GM12878 (cell line): ENCODE data around the gene RPRD1A. TPM values are rescaled to one million over a fixed set of nuclear protein-coding genes. Genes with fewer than 3 reads are reported as not detected.

ENCODE experiments used
- ATAC-seq: fragments of 200-7000 bp; cut with Tn5 transposase; 3 replicates; pipeline ENCODE4 v1.9.1; 2020; ENCODE audit warnings: mild to moderate bottlenecking, moderate library complexity
- BruUV-seq: library from RNA; stranded (reverse); fragments of 400-500 nt; replicated peaks from 2 replicates; lab custom pipeline; 2021; lab: Mats Ljungman, UMichigan
- CTCF ChIA-PET: fragments of 300-600 bp; sonication (Branson Sonifier 250); formaldehyde crosslinking; extraction: SDS; loops from one replicate; lab custom pipeline; 2021; ENCODE audit warnings: inconsistent platforms; lab: Yijun Ruan, JAX
- POLR2A ChIA-PET: fragments of 350-600 bp; formaldehyde crosslinking; extraction: SDS; loops from one replicate; lab custom pipeline; 2021; ENCODE audit warnings: inconsistent platforms; lab: Charles Lee
- RAD21 ChIA-PET: fragments of 300-600 bp; sonication (Branson Sonifier 250); formaldehyde crosslinking; loops from one replicate; lab custom pipeline; 2023; ENCODE audit warnings: antibody characterized with exemption; ENCODE audit not compliant: unreplicated experiment; lab: Charles Lee
- SMC1A ChIA-PET: fragments of 300-600 bp; sonication (Branson Sonifier 250); formaldehyde crosslinking; loops from one replicate; lab custom pipeline; 2023; ENCODE audit not compliant: unreplicated experiment, uncharacterized antibody; lab: Charles Lee
- DNase-seq: peaks from one replicate; pipeline ENCODE4 v3.0.0-alpha.2; 2011; ENCODE audit warnings: low read depth, low spot score
- FAIRE-seq: peaks from 3 replicates; lab custom pipeline; 2011; peaks lifted over from hg19 to GRCh38; lab: Jason Lieb, UNC
- H2AFZ ChIP-seq: 2 replicates; pipeline ENCODE4 v1.6.0; 2011; ENCODE audit warnings: low read depth, low read length, control low read depth; ENCODE audit not compliant: control insufficient read depth
- H3K27ac ChIP-seq: 2 replicates; pipeline ENCODE4 v1.5.1; 2011; ENCODE audit warnings: control low read depth; ENCODE audit not compliant: control insufficient read depth, insufficient read depth
- H3K27me3 ChIP-seq, 2 experiments: replicated peaks in 1 of 2; 2 replicates each; pipeline versions ENCODE4 v1.6.0 to v1.6.1; 2011; ENCODE audit warnings: low read length in 1 of 2; ENCODE audit not compliant: control insufficient read depth in 2 of 2, insufficient read depth in 2 of 2
- H3K36me3 ChIP-seq, 2 experiments: 2 replicates each; pipeline ENCODE4 v1.5.1; 2011; ENCODE audit warnings: low read length in 1 of 2; ENCODE audit not compliant: control insufficient read depth in 2 of 2, insufficient read depth in 2 of 2
- H3K4me1 ChIP-seq: 2 replicates; pipeline ENCODE4 v1.6.1; 2011; ENCODE audit warnings: mild to moderate bottlenecking, low read length, moderate library complexity, mixed read lengths; ENCODE audit not compliant: control insufficient read depth, insufficient read depth
- H3K4me2 ChIP-seq: 2 replicates; pipeline ENCODE4 v1.6.0; 2011; ENCODE audit warnings: control low read depth; ENCODE audit not compliant: control insufficient read depth, insufficient read depth
- H3K4me3 ChIP-seq: fragments of 200-600 bp; sonication (generic); 2 replicates; pipeline ENCODE4 v1.5.1; 2016
- H3K79me2 ChIP-seq: 2 replicates; pipeline ENCODE4 v1.6.0; 2011; ENCODE audit warnings: low read length; ENCODE audit not compliant: control insufficient read depth, insufficient read depth
- H3K9ac ChIP-seq: 2 replicates; pipeline ENCODE4 v1.8.0; 2011; ENCODE audit warnings: low read length, control low read depth, mixed read lengths; ENCODE audit not compliant: control insufficient read depth, insufficient read depth
- H3K9me3 ChIP-seq: replicated peaks from 3 replicates; pipeline ENCODE4 v1.5.1; 2011; ENCODE audit warnings: mild to moderate bottlenecking, low read length; ENCODE audit not compliant: control insufficient read depth, insufficient read depth
- H4K20me1 ChIP-seq: 2 replicates; pipeline ENCODE4 v1.6.0; 2011; ENCODE audit not compliant: control insufficient read depth, insufficient read depth
- ATF7 ChIP-seq: fragments of 450-650 bp; IDR thresholded peaks from 2 replicates; pipeline ENCODE4 v1.6.1; 2016; ENCODE audit warnings: low read depth, mild to moderate bottlenecking
- DPF2 ChIP-seq: fragments of 450-650 bp; IDR thresholded peaks from 2 replicates; pipeline ENCODE4 v1.6.1; 2017; ENCODE audit warnings: mild to moderate bottlenecking
- E4F1 ChIP-seq: fragments of 450-650 bp; IDR thresholded peaks from 2 replicates; pipeline ENCODE4 v1.6.1; 2018; ENCODE audit warnings: borderline replicate concordance, mild to moderate bottlenecking; ENCODE audit not compliant: partially characterized antibody
- KAT2A ChIP-seq: conservative IDR thresholded peaks from 2 replicates; pipeline ENCODE4 v1.6.1; 2011; ENCODE audit warnings: low read depth, low read length; ENCODE audit not compliant: control insufficient read depth
- KDM1A ChIP-seq: fragments of 200-600 bp; sonication (generic); IDR thresholded peaks from 2 replicates; pipeline ENCODE4 v1.6.1; 2016; ENCODE audit warnings: borderline replicate concordance
- MYC ChIP-seq: IDR thresholded peaks from 2 replicates; pipeline ENCODE4 v1.6.1; 2011; ENCODE audit warnings: mild to moderate bottlenecking, low read length, moderate library complexity, inconsistent platforms; ENCODE audit not compliant: insufficient read depth, insufficient replicate concordance, insufficient read length, severe bottlenecking
- NFYA ChIP-seq: IDR thresholded peaks from 2 replicates; pipeline ENCODE4 v1.6.1; 2011; ENCODE audit warnings: low read depth, mild to moderate bottlenecking, low read length, improper control_type of control experiment, borderline replicate concordance
- NKRF ChIP-seq: fragments of 450-650 bp; conservative IDR thresholded peaks from 2 replicates; pipeline ENCODE4 v1.6.1; 2017; ENCODE audit warnings: mild to moderate bottlenecking, moderate library complexity
- PAX5 ChIP-seq: IDR thresholded peaks from 2 replicates; pipeline ENCODE4 v1.6.1; 2011; ENCODE audit warnings: low read depth, low read length, borderline replicate concordance
- PRDM15 ChIP-seq: fragments of 450-650 bp; formaldehyde crosslinking; IDR thresholded peaks from 2 replicates; pipeline ENCODE4 v1.4.0; 2020; ENCODE audit warnings: mild to moderate bottlenecking, moderate library complexity
- SMC3 ChIP-seq: IDR thresholded peaks from 2 replicates; pipeline ENCODE4 v1.6.1; 2011; ENCODE audit warnings: low read length, improper control_type of control experiment, borderline replicate concordance
- SUPT20H ChIP-seq: IDR thresholded peaks from 2 replicates; pipeline ENCODE4 v1.6.1; 2011; ENCODE audit warnings: low read depth, mild to moderate bottlenecking, low read length, moderate library complexity, borderline replicate concordance; ENCODE audit not compliant: control insufficient read depth
- WRNIP1 ChIP-seq: IDR thresholded peaks from 2 replicates; pipeline ENCODE4 v1.6.1; 2011; ENCODE audit warnings: low read depth, low read length, improper control_type of control experiment, borderline replicate concordance
- ZZZ3 ChIP-seq: IDR thresholded peaks from 2 replicates; pipeline ENCODE4 v1.6.1; 2011; ENCODE audit warnings: low read depth; ENCODE audit not compliant: control insufficient read depth, insufficient read length
- WGBS: methylation state at CpG from one replicate; pipeline ENCODE4 v1.1.6; 2016; ENCODE audit warnings: low lambda C conversion rate; ENCODE audit not compliant: insufficient replicate concordance, insufficient coverage; ENCODE audit errors: missing lambda C conversion rate; 5-methylcytosine and 5-hydroxymethylcytosine counted together
- in situ Hi-C: fragments of 300-500 bp; cut with MboI; formaldehyde crosslinking; loops from 9 replicates; pipeline ENCODE4 v1.14.3; 2018; ENCODE audit warnings: mixed read lengths
- intact Hi-C: fragments of 100-400 bp; cut with micrococcal nuclease; formaldehyde crosslinking; loops from one replicate; pipeline ENCODE4 v1.14.2; 2022; ENCODE audit not compliant: unreplicated experiment
- polyA plus RNA-seq, 11 experiments: library from polyadenylated mRNA; depleted of rRNA in 4 of 11; unstranded in 6 of 11; stranded (reverse) in 5 of 11; fragments of >200 nt; fragmentation: Nextera tagmentation in 4 of 11; fragmentation: Illumina TruSeq in 1 of 11; extraction: Ambion mirVana in 4 of 11; extraction: Trizol in 1 of 11; gene quantifications; 1 replicate in 1 of 11; 2 replicates in 10 of 11; pipeline versions ENCODE4 v1.2.1 to v1.2.3, GENCODE V29; 2011 to 2016; ENCODE audit warnings: inconsistent platforms in 2 of 11, missing spikeins in 2 of 11, low read depth in 1 of 11
- total RNA-seq, 4 experiments: library from RNA; depleted of rRNA in 3 of 4; stranded (reverse); fragments of >200 nt in 3 of 4; fragmentation: Illumina TruSeq in 1 of 4; extraction: Trizol in 1 of 4; gene quantifications; 2 replicates each; pipeline versions ENCODE4 v1.2.1 to v1.2.3, GENCODE V29; 2013 to 2021

The RPRD1A gene
- total and polyA plus RNA-seq, 10 of the 15 experiments (the other 5 are each of a cell fraction or from before 2014, with no cell fraction given): 16.2 to 66.2 (median 36.2) TPM

- SMC1A ChIA-PET: interaction anchor here (0.8 kb wide), 1 partner anchor 10 kb away, joined by 3 read pairs; no protein-coding TSS in a partner anchor
- BruUV-seq: no TSS peak
- no peak for TF ChIP-seq PAX5
- no peak for TF ChIP-seq DPF2
- no peak for TF ChIP-seq SMC3
- no peak for TF ChIP-seq SUPT20H
- no peak for TF ChIP-seq ATF7
- no peak for TF ChIP-seq PRDM15 (CRISPR knock-in tag)
- no peak for TF ChIP-seq WRNIP1
- TF ChIP-seq KDM1A: no peak
- TF ChIP-seq KAT2A: no peak
- no peak for TF ChIP-seq ZZZ3
- TF ChIP-seq NFYA: no peak
- TF ChIP-seq NKRF: no peak
- TF ChIP-seq E4F1: no peak
- TF ChIP-seq MYC: no peak
Observed at GRCh38 chr18:36025025-36025424, 42.3 kb downstream of the RPRD1A start.

More at GRCh38 chr18:36025025-36025424, 42.3 kb downstream of the RPRD1A start:
- RAD21 ChIA-PET: no interaction called here
- no peak for DNase-seq
- H3K4me1 ChIP-seq: no peaks in the 10 kb centered on the region
- no peaks in the 10 kb centered on the region for H3K79me2 ChIP-seq
- WGBS: 42% methylated on average over 1 of the region's 1 CpG
- intact Hi-C loops (no loop called here), in situ Hi-C loops (no loop called here)
- no peak overlapping the region for H3K27ac ChIP-seq
- no peaks in the 10 kb centered on the region for H4K20me1 ChIP-seq
- peaks cover 0 to 22% of the 10 kb centered on the region in 2 experiments; a peak in 2 of 4 replicates for H3K36me3 ChIP-seq
- no peak overlapping the region for H3K4me3 ChIP-seq
- FAIRE-seq: no peak
- no peak overlapping the region for H3K9ac ChIP-seq
- H3K27me3 ChIP-seq: no peaks in the 10 kb centered on the region
- CTCF ChIA-PET: interaction anchor here (1.2 kb wide), 1 partner anchor 31 kb away, joined by 3 read pairs; no protein-coding TSS in a partner anchor
- no peaks in the 10 kb centered on the region for H3K9me3 ChIP-seq
- ATAC-seq: no peak
- H3K4me2 ChIP-seq: no peak overlapping the region
- H2AFZ ChIP-seq: no peak overlapping the region
- POLR2A ChIA-PET: no interaction called here
